Measurements from ENCODE around the gene DOCK1.

DOCK1 gene

DNA sequence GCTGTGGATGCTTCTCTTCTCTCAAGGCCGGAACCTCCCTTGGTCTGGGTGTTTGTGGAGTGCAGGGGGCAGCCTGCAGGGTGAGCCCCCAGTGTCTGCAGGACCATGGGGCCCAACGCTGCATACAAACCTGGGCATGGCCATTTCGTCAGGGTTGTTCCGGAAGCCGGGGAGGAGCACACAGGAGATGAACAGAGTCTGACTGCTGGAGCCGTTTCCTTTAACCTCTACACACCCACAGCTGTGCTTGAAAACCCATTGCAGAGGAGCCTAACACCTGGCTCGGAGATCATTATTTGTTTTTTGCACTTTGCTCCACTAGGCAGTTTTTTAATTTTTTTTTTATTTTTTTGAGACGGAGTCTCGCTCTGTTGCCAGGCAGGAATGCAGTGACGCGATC is 458.8 kb downstream of the DOCK1 start:
- no peak for TF ChIP-seq GATA2 (IDR thresholded peaks at IDR 0.05; ENCODE audit: low read depth, low read length)
- no peak for TF ChIP-seq GATA3 (IDR thresholded peaks at IDR 0.05; ENCODE audit: low read depth, low read length)

DNA sequence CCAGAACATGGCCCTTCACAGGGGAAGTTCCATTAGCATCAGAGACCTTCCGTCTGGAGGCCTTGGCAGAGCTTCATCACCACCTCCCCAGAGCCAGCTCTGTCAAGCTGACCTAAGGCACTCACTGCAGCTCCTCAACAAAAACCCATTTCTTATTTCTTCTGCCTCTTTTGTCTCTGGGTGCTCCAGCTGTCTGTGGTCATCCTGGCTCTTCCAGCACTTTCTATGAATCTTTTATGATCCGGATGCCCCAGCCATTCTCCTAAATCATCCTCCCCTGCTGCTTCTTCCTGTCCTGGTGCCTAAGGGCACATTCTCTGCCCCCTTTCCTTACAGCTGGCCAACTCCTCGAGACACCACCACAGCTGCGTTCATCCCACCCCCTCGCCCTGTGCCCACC is 462.9 kb downstream of the DOCK1 start:
- TF ChIP-seq GATA3 (IDR thresholded peaks at IDR 0.05; ENCODE audit: low read depth, low read length) (no peak), GATA2 (IDR thresholded peaks at IDR 0.05; ENCODE audit: low read depth, low read length) (no peak)

DNA sequence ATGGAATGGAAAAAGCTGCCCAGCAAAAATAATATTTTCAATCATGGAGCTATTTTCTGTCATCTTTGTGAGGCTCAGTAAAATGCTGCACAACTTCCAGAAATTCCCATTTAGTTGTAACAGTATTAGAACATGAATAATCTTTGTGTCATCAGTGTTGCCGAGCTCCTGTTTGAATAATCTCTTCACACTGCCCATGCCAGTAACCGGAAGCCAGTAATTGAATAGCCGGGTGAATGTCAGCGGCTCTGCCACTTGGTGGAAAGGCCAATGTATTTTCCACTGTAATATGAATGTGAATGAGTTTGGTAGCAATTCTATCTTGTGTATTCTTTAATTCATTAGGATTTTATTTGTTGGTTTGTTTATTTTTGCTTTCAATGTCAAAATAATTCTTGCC is 463.7 kb downstream of the DOCK1 start:
- TF ChIP-seq GATA3 (IDR thresholded peaks at IDR 0.05; ENCODE audit: low read depth, low read length) (no peak), GATA2 (IDR thresholded peaks at IDR 0.05; ENCODE audit: low read depth, low read length) (no peak)

DNA sequence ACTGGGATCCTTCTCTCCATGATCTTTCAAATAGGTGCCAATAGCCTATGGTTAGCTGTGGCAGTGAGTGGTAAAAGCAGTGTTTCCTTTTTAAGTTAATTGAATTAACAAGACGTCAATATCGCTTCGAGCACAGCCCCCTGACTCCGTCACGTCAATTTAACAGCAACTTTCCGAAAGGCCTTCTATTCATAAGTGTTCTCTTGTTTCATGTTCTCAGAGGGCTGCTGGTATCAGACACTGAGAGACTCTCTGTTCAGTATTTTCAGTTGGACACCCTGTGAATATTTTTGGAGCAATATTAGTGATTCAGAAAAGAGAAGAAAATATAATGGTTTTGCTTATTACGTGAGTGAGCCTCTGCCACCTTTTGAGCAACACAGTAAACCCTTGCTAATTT is 465.4 kb downstream of the DOCK1 start:
- TF ChIP-seq GATA2 (IDR thresholded peaks at IDR 0.05; ENCODE audit: low read depth, low read length) (no peak), GATA3 (IDR thresholded peaks at IDR 0.05; ENCODE audit: low read depth, low read length) (no peak)

DNA sequence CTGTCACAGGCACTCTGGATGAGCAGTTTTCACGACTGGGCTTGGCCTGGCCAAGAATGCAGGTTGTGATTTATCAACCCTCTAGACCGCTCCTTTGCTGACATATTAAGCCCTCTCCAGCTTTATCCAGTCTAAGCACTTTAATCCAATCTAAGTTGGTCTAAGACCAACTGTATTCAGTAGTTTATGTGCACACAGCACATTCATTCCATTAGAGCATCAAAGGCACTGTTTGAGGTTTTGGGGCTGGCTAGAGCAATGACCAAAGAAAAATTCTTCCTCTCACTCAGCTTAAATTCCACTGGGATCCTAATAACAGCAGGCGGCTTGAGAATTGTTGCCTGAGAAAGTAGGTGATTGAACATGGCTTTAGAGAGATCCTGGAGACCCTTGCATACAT is 467.1 kb downstream of the DOCK1 start:
- TF ChIP-seq GATA2 (IDR thresholded peaks at IDR 0.05; ENCODE audit: low read depth, low read length) (no peak), GATA3 (IDR thresholded peaks at IDR 0.05; ENCODE audit: low read depth, low read length) (no peak)

DNA sequence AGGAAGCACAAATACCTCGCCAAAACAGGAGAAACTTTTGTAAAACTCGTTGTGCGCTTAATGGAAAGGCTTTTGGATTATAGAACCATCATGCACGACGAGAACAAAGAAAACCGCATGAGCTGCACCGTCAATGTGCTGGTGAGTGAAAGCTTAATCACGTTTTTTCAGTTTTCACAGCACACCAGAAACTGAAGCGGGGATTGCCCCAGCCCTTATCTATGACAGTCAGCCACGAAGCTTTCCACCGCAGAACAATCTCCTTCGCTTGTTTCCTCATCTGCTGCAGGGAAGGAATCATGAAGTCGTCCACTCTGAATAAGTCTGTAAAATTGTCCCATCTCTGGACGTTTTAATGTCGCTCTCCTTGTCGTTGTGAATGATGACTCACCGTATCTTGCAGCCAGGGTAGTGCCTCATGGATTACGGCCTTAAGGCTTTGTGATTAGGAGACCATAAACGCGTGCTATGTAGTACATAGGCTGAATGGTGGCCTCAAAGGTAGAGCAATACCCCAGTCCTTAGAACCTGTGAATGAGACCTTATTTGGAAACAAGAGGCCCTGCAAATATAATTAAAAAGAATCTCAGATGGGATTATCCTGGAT is 468.9 kb downstream of the DOCK1 start:
- TF ChIP-seq GATA3 (IDR thresholded peaks at IDR 0.05; ENCODE audit: low read depth, low read length) (no peak), GATA2 (IDR thresholded peaks at IDR 0.05; ENCODE audit: low read depth, low read length) (no peak)

DNA sequence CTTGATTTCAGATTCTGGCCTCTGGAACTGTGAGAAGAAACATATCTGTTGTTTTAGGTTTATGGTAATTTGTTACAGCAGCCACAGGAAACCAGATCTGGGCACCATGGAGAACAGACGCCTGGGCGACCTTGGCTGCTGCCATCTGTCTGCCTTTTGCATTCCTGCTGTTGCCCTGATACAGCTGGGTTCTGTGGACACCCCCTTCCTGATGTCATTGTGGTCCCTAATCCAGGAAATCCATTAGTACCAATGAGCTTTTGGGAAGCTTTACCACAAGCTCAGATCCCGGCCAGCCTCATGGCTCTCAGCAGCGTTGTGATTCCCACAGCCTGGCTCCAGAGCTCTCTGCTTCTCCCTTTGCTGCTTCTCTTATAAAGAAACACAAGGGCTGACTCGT is 469.7 kb downstream of the DOCK1 start:
- TF ChIP-seq GATA2 (IDR thresholded peaks at IDR 0.05; ENCODE audit: low read depth, low read length) (no peak), GATA3 (IDR thresholded peaks at IDR 0.05; ENCODE audit: low read depth, low read length) (no peak)

DNA sequence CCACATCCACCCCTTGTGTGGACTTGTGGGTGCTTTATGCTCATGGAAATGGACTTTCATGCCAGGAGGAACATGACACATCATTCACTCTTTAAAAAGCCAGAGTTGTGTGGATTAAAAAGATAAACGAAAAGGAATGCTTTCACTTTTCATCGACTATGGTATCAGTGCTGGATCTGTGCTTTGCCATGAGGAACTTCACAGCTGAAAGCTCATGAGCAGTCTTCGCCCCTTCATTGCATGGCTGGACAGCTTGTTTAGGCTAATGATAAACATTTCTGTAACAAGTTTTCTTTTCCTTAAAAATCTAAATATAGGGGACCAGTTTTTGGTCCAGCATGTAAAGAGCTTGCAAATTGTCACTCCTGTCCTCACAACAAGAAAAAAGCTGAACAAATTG is 470.2 kb downstream of the DOCK1 start:
- TF ChIP-seq GATA3 (IDR thresholded peaks at IDR 0.05; ENCODE audit: low read depth, low read length) (no peak), GATA2 (IDR thresholded peaks at IDR 0.05; ENCODE audit: low read depth, low read length) (no peak)

DNA sequence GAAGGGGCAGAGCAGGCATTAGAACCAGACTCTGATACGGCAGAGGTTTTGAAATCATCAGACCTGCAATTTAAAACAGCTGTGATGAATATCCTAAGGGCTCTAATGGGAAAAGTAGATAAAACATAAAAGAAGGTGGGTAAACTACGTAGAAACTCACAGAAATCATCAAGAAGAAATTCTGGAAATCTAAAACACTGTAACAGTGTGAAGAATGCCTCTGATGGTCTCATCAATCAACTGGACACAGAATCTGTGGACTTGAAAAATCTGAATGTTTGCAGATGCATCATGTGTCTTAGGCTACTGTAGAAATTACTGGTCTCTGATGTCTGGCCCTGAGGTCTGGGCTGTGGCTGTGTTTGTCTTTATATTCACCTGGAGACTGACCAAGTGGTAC is 470.8 kb downstream of the DOCK1 start:
- no peak for TF ChIP-seq GATA2 (IDR thresholded peaks at IDR 0.05; ENCODE audit: low read depth, low read length)
- TF ChIP-seq GATA3 (IDR thresholded peaks at IDR 0.05; ENCODE audit: low read depth, low read length) = no peak

DNA sequence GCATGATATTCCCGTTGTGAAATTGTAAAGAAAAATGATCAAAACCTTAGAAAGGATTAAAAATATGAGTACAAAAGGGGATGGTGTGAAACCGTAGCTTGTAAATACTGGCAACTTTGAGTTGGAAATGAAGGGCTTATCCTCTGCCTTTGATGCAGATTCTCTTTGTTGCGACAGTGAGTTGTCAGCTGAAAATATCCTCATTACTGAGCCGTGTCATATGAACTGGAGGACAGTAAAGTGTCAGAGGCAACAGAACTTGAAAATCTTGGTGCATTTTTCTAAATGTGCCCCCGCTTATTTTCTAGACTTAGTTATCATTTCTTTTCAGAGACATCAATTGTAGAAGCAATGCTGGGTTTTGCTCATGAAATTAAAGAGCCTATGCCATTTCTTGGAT is 473.4 kb downstream of the DOCK1 start:
- TF ChIP-seq GATA3 (IDR thresholded peaks at IDR 0.05; ENCODE audit: low read depth, low read length) (no peak), GATA2 (IDR thresholded peaks at IDR 0.05; ENCODE audit: low read depth, low read length) (no peak)

DNA sequence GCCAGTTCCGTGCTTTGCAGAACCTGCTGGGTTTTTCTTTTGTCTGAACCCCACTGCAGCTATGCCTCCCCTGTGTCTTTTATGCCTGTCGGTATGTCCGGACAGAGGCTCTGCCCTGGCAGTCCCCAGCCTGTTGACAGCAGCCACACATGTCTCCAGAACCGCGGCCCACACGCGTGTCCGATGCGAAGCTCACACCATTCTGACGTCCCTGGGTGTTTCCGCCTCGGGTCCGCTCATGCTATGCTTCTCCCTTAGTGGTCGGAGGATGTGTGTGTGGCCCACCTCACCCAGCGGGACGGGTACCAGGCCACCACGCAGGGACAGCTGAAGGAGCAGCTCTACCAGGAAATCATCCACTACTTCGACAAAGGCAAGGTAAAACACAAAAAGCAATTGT is 479.3 kb downstream of the DOCK1 start:
- no peak for TF ChIP-seq GATA2 (IDR thresholded peaks at IDR 0.05; ENCODE audit: low read depth, low read length)
- TF ChIP-seq GATA3 (IDR thresholded peaks at IDR 0.05; ENCODE audit: low read depth, low read length) = no peak

DNA sequence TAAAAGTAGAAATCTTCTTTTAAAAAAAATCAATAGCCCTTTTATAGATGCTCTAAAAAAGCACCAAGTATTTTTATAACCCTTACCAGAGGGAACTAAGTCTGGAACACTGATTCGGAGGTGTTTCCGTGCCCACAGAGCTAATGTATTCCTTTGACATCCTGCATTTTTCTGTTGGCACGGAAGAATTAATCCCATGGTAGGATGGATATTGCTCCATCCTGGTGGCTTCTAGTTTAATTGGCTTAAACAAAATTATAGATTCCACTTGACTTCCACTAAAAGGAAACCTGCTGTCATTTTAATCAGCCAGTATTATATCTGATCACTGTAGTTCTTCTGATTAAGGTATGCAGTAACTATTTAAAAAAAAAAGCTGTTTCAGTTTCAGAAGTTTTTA is 479.8 kb downstream of the DOCK1 start:
- no peak for TF ChIP-seq GATA3 (IDR thresholded peaks at IDR 0.05; ENCODE audit: low read depth, low read length)
- no peak for TF ChIP-seq GATA2 (IDR thresholded peaks at IDR 0.05; ENCODE audit: low read depth, low read length)

DNA sequence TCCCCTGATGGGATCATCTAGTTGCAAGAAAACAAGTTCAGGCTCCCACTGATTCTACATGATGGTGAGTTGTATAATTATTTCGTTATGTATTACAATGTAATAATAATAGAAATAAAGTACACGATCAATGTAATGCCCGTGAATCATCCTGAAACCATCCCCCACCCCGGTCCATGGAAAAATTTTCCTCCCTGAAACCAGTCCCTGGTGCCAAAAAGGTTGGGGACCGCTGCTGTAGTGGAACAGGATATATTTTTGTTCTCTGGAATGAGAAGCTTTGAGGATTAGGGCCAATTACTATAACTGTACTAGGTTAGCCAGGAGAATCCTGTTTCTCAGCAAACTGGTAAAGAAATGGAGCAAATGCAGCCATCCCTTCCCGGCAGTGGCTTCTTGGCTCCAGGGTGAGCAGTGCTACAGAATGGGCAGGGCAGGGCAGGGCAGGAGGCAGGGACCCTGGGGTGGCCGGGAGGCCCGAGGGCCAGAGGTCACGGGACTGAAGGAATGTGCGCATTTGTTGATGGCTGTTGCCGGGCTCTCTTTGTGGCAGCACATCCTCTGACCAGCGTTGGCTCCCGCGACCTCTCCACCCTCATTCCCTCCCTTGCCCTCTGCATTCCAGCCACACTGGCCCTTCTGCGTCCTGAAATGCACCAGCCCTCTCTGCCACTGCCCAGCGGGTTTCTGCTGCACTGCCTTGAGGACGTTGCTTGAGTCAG is 481.5 kb downstream of the DOCK1 start:
- TF ChIP-seq GATA3 (IDR thresholded peaks at IDR 0.05; ENCODE audit: low read depth, low read length) = no peak
- TF ChIP-seq GATA2 (IDR thresholded peaks at IDR 0.05; ENCODE audit: low read depth, low read length) = no peak

DNA sequence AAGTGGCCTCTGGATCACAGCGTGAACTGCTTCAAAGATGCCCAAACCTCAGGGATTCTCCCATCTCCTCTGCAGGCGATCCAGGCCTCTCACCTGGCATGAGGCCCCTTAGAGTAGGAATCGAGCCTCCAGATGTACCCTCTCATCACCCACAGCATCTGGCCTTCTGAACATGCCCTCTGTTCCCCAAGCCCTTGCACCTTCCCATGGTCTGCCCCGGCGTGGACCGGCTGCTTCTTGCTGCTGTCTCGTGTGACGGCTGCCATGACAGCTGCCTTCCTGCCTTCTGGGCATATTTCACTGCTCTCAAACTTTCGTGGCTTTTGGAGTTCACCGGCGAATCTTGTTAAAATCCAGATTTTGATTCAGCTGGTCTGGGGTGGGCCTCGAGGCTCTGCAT is 486.6 kb downstream of the DOCK1 start:
- TF ChIP-seq GATA2 (IDR thresholded peaks at IDR 0.05; ENCODE audit: low read depth, low read length) (no peak), GATA3 (IDR thresholded peaks at IDR 0.05; ENCODE audit: low read depth, low read length) (no peak)
